NCI-H1417 (cell line): Measurements from ENCODE around the gene C17orf67.
A peak's percentile ranks its signal among the peaks of the same experiment; 100 is the strongest.

Experiments
- DNase-seq, 3 experiments: peaks; one replicate each; lab custom pipeline; 2025; lab: John Stamatoyannopoulos, UW

Gene C17orf67, protein sequence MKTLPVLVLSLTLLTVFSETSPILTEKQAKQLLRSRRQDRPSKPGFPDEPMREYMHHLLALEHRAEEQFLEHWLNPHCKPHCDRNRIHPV

DNA sequence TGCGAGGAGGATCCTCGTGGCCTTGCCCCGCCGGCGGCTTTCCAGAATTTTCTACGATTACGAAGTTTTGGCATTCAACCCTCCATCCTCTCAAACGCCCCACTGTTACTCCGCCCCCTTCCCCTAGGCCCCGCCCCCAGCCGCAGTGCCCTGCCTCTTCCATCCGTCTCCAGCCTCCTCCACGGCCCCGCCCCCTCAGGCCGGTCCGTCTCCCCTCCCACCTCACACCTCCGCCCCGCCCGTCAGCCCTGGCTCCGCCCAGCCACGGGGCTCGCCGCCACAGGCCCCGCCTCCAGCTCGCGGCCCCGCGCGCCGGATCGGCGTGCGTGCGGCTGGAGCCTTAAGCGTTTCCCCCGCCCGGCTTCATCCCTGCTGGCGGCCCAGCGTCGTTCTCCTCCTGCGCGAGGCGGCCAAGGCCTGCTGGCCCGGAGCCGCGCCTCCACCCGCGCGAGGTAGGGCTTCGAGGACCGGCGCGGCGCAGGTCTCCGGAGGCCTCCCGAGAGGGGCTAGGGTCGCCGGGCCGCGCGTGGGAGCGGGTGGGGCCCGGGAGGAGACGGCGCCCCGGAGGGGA is at the start of gene C17orf67, which contains the start of gene DGKE:
TSS of gene C17orf67 (minus strand) at position 112 of the 571 bp plus-strand sequence. CDS start 18,110 bp downstream, outside the sequence.
TSS of gene DGKE (plus strand) at position 343 of the 571 bp plus-strand sequence. CDS start 645 bp downstream, outside the sequence.
- peak; percentile 97 to 98 (median 98) for DNase-seq

GRCh38 chr17:56881685-56882295 is 48.1 kb upstream of the C17orf67 start:
- no peak for DNase-seq

DNA sequence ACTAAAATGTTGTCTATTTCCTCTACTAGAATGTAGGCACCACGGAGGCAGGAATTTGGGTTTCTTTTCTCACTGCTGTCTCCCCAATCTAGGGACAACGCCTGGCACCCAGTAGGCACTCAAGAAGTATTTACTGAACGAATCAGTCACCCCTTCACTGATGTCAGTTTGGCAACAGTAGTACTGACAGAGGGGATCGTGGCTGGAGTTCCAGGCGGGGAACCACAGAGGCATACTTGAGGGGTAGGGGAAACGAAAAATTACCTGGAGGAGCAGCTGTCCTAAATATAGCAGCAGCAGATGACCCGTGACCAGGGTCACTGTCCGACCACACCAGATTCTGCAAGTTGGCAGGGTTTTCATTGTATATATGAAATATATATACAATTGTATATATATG is 46.9 kb upstream of the C17orf67 start:
- DNase-seq, result no peak

GRCh38 chr17:56880133-56880532 is 46.4 kb upstream of the C17orf67 start:
- no peak for DNase-seq

DNA sequence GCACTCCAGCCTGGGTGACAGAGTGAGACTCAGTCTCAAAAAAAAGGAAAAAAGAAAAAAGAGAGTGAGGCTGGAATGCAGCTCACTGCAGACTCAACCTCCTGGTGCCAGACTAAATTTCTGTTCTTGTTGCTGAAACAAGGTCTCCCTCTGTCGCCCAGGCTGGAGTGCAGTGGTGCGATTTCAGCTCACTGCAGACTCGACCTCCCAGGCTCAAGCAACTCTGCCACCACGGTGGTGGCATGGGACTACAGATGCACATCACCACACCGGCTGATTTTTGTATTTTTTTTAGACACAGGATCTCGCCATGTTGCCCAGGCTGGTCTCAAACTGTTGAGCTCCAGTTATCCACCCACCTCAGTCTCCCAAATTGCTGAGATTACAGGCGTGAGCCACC is 45.6 kb upstream of the C17orf67 start:
- DNase-seq, result no peak

- no peak for DNase-seq
Measured at GRCh38 chr17:56876766-56877179, 43.1 kb upstream of the C17orf67 start.

- no peak for DNase-seq
Measured at GRCh38 chr17:56870081-56870651, 36.4 kb upstream of the C17orf67 start.

DNA sequence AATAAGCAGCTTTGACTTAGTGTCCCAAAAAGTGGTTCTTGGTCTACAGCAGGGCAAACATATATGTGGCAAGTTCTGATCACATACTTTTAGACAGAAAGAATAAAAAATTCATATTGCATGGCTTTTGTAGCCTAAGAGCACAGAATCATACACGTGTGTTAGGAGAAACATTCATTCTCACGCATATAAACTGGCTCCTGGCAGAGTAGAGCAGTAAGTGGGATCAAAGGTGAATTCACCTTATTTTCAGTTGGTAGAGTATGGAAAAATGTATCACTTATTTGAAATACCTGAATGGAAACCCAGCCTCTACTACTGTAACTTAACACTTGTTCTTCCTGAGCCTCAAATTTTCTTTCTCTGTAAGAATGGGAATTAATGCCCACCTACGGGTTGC is 35.0 kb upstream of the C17orf67 start:
- no peak for DNase-seq

GRCh38 chr17:56867948-56868376 is 34.2 kb upstream of the C17orf67 start:
- no peak for DNase-seq

DNA sequence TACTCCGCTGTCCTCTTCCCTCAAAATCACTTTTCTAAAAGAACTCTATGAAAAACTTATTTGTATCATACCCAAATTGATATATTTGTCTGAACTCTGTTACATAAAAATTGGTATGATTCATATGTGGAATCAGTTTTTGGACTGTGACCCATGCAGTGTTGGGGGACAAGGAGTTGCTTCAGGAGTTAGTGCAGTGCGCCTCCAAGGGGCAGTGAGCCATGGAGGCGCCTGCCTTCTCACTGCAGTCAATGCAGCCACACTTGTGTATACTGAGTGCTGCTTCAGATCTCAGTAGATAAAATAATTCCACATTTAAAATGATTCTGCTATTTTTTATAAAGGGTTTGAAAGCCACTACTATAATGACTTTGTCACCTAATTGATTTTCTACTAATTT is 32.8 kb upstream of the C17orf67 start:
- DNase-seq, result no peak

DNA sequence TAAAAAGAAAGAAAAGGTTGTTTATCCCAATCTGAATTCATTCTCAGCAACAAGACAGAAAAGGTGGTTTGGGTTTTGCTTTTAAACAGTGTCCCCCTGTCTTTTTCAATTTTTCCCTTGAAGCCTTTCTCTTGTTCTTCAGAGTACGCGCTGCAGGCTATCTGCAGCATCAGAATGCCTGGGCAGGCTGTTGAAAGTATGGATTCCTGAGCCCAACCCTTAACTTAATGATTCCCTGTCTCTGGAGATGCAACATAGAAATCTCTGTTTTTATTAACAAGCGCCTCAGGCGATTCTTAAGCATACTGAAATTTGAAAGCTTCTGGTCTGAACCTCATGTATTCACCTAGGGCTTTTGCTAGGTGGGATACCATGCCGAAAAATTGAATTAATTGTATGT is 32.4 kb upstream of the C17orf67 start:
- no peak for DNase-seq

- DNase-seq, result no peak
Measured at GRCh38 chr17:56863974-56864373, 30.3 kb upstream of the C17orf67 start.

DNA sequence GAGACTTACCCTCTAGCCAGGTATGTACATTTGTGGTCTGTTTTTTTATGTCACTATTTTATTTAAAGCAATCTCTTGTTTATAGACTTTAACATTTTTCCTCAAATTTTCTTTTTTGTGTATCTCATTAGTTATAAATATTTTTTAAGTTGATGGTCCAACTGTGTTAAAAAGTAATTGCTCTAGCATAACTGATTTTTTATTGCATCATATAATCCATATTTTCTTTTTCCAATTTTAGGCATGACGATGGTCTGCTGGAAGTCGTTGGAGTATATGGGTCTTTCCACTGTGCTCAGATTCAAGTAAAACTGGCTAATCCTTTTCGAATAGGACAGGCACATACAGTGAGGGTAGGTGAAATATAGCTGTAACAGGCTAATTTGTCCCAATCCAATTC is 28.2 kb upstream of the C17orf67 start:
- DNase-seq, result no peak

DNA sequence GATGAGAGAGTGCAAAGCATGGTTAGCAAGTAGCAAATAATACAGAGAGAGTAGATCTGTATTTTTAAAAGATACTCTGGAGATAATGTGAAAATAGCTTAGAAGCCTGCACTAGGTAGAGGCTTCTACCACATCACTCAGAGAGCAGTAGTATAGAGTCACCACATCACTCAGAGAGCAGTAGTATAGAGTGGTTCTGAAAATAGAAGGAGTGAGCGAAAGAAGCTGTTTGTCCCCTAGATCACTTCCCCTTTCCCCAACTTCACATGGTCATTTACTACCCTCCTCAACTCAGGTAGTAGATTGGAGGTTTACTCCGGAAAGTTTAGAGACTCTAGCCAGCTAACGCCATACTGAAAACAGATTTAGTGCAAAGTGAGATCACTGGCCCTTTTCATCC is 17.3 kb upstream of the C17orf67 start:
- DNase-seq, result no peak

- no peak for DNase-seq
Measured at GRCh38 chr17:56850591-56850990, 16.9 kb upstream of the C17orf67 start.

DNA sequence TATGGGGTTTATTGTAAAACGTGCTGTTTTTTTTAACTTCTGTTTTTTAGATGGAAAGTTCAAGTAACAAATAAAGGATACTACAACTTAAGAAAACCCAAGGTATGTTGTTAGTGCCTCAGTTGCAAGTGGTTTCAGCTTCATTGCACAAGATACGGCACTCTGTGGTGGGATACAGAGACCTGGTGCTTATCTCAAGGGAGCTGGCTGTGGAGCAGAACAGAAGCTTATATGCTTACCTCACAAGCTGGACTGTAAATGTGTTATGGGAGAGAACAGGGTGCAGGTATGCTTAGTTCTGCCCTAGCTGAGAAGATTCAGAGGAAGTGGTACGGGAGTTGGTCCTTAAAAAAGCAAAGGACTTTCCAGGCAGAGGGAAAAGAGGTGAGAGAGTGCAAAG is 15.4 kb upstream of the C17orf67 start:
- DNase-seq, result no peak

DNA sequence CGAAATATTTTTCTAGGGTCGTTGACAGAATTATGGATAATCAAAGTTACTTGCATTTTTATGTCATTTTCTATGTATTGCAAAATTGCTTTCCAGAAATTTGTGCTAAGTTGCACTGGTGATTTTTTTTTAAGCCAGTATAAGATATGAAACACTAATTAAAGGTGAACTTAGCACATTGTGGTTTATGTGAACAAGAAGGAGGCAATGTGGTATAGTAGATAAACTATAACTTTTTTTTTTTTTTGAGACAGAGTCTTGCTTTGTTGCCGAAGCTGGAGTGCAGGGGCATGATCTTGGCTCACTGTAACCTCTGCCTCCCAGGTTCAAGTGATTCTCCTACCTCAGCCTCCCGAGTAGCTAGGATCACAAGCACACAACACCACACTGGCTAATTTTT is 13.4 kb upstream of the C17orf67 start:
- DNase-seq, result no peak

DNA sequence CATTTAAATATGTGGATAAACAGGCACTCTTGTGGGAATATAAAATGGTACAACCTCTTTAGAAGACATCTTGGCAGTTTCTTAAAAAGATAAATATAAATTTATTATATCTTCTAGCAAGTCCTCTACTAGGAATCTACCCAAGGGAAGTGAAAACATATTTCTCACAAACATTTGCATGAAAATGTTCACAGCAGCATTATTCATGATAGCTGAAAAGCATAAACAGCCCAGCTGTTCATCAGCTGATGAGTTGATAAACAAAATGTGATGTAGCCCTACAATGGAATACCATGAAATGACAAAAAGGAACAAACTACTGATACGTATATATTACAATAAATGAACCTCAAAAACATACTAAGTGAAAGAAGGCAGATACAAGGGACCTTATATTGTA is 12.2 kb upstream of the C17orf67 start:
- no peak for DNase-seq

- no peak for DNase-seq
Measured at GRCh38 chr17:56842577-56842976, 8.9 kb upstream of the C17orf67 start.

DNA sequence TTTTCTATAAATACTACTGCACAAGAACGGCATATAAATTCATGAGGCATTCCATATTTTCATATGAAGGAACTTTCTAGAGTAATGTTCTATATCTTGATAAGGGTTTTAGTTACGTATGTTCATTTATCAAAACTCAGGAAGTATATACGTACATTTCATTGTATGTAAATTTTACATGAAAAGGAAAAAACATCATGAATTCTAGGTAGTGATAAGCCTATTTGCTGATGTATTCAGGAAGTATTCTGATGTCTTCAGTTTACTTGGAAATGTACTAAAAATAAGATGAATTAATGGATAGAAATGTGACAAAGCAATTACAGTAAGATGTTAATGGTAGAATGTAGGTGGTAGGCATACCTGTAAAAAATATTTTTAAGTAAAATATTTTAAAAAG is 5.0 kb upstream of the C17orf67 start:
- no peak for DNase-seq

DNA sequence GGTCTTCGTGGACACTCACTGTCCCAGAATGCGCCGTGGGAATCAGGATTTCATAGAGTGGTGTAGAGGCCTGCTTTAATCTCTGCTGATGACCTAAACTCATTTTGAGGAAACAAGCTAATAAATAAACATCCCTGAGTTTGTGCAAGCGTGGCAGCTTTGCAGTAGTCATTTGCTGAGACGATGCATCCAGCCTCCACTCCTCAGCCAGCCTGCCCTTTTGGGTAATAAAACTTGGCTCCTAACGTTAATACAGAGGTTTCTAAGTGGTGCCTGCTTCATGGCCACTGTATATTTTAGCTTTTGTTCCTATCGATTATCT is 1.5 kb upstream of the C17orf67 start:
- DNase-seq, result no peak

DNA sequence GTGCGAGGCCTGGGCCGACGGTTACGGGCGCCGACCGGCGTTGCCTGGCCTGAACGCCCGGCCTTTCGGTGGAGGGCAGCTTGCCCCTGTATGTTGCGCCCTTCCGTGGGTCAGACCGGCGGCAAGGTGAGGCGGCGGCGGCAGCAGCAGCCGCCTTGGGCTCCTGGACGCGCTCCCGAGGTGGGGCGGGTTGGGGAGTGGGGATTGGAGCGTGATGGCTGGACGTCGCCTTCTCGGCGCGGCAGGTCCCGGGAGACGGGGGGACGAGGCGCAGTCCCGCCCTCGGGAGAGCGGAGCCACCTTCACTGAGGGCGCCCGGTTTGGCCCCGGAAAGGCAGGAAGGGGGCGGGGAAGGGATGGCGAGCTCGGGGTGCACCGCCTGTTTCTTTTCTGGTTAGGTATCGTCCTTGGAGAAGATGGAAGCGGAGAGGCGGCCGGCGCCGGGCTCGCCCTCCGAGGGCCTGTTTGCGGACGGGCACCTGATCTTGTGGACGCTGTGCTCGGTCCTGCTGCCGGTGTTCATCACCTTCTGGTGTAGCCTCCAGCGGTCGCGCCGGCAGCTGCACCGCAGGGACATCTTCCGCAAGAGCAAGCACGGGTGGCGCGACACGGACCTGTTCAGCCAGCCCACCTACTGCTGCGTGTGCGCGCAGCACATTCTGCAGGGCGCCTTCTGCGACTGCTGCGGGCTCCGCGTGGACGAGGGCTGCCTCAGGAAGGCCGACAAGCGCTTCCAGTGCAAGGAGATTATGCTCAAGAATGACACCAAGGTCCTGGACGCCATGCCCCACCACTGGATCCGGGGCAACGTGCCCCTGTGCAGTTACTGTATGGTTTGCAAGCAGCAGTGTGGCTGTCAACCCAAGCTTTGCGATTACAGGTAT is 902 bp upstream of the C17orf67 start:
- DNase-seq, result peak; percentile 60 to 87 (median 83)
